ENCODE data around the gene OLFML1.

OLFML1 gene

DNA sequence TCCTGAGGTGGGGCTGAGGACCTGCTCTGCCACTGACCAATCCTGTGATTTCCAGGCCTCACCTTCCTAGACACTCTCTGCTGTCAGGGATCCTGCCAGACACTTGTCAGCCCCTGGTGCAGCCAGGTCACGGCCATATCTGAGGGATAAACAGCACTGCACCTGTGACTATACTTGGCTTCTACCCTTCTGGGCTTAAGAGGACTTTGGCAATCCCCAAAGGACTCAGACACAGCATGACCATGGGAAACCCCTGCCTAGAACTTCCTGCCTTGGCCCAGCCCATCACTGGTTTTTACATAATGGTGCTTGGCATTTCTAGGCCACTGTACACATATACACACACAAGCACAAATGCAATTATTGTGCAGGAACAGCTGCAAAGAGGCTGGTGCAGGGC lies 11.6 kb upstream of the OLFML1 start:
- peaks cover 0 to 6% of the 10 kb centered on the region in 2 experiments; a peak in 1 of 3 replicates for H3K36me3 ChIP-seq (ENCODE audit: control insufficient read depth in 2 of 2, insufficient read depth in 1 of 2, low read length in 2 of 2)
- no peaks in the 10 kb centered on the region for H3K4me1 ChIP-seq (ENCODE audit: control insufficient read depth, insufficient read depth, low read length)
- no peak overlapping the region for H3K4me3 ChIP-seq (ENCODE audit: low read depth, low read length)
- H3K27ac ChIP-seq (ENCODE audit: extremely low read depth, low read depth, low read length): no peak overlapping the region
- TF ChIP-seq ZNF677 (tag by site-specific recombination; IDR thresholded peaks at IDR 0.05) (no peak), ZNF623 (tag by site-specific recombination; IDR thresholded peaks at IDR 0.05) (no peak), SP2 (tag by site-specific recombination; IDR thresholded peaks at IDR 0.05) (no peak), ZNF837 (tag by site-specific recombination; IDR thresholded peaks at IDR 0.05) (no peak)
- TF ChIP-seq, protein P1, sequence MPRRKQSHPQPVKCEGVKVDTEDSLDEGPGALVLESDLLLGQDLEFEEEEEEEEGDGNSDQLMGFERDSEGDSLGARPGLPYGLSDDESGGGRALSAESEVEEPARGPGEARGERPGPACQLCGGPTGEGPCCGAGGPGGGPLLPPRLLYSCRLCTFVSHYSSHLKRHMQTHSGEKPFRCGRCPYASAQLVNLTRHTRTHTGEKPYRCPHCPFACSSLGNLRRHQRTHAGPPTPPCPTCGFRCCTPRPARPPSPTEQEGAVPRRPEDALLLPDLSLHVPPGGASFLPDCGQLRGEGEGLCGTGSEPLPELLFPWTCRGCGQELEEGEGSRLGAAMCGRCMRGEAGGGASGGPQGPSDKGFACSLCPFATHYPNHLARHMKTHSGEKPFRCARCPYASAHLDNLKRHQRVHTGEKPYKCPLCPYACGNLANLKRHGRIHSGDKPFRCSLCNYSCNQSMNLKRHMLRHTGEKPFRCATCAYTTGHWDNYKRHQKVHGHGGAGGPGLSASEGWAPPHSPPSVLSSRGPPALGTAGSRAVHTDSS (tag by site-specific recombination; IDR thresholded peaks at IDR 0.05): no peak
- POLR2A ChIA-PET: no interaction called here
- CTCF ChIA-PET: interaction anchor here (0.5 kb wide), 1 partner anchor 376 kb away, joined by 3 read pairs; no protein-coding TSS in a partner anchor
- H3K9me3 ChIP-seq (ENCODE audit: control insufficient read depth, insufficient read depth, low read depth, low read length): no peaks in the 10 kb centered on the region

GRCh38 chr11:7480113-7480512 lies 5.2 kb upstream of the OLFML1 start:
- Histone ChIP-seq H3K4me3 (ENCODE audit: low read depth, low read length) (no peak overlapping the region), H3K4me1 (ENCODE audit: control insufficient read depth, insufficient read depth, low read length) (no peaks in the 10 kb centered on the region), H3K27ac (ENCODE audit: extremely low read depth, low read depth, low read length) (no peak overlapping the region), H3K36me3 (ENCODE audit: control insufficient read depth in 2 of 2, insufficient read depth in 1 of 2, low read length in 2 of 2) (no peaks in the 10 kb centered on the region), H3K9me3 (ENCODE audit: control insufficient read depth, insufficient read depth, low read depth, low read length) (no peaks in the 10 kb centered on the region)
- ChIA-PET CTCF (no interaction called here), POLR2A (no interaction called here)
- no peak for TF ChIP-seq ZNF398 (tag by site-specific recombination; IDR thresholded peaks at IDR 0.05)

- no peak for TF ChIP-seq ZNF302 (tag by site-specific recombination; IDR thresholded peaks at IDR 0.05; ENCODE audit: low read depth)
- TF ChIP-seq ZSCAN4 (tag by site-specific recombination; IDR thresholded peaks at IDR 0.05): no peak
- Histone ChIP-seq H3K27ac (ENCODE audit: extremely low read depth, low read depth, low read length) (no peak overlapping the region), H3K4me1 (ENCODE audit: control insufficient read depth, insufficient read depth, low read length) (no peaks in the 10 kb centered on the region), H3K9me3 (ENCODE audit: control insufficient read depth, insufficient read depth, low read depth, low read length) (no peaks in the 10 kb centered on the region), H3K4me3 (ENCODE audit: low read depth, low read length) (no peak overlapping the region), H3K36me3 (ENCODE audit: control insufficient read depth in 2 of 2, insufficient read depth in 1 of 2, low read length in 2 of 2) (no peaks in the 10 kb centered on the region)
- ChIA-PET CTCF (interaction anchor here (0.6 kb wide), 1 partner anchor 747 kb away, joined by 3 read pairs; no protein-coding TSS in a partner anchor), POLR2A (no interaction called here)
These were observed 1.2 kb upstream of the OLFML1 start for GRCh38 chr11:7484131-7484530.

GRCh38 chr11:7484645-7485044 lies 661 bp upstream of the OLFML1 start:
- ChIA-PET CTCF (no interaction called here), POLR2A (no interaction called here)
- no peak for TF ChIP-seq ZNF677 (tag by site-specific recombination; IDR thresholded peaks at IDR 0.05)
- TF ChIP-seq ZNF76 (tag by site-specific recombination; IDR thresholded peaks at IDR 0.05; ENCODE audit: borderline replicate concordance, low read depth): no peak
- no peak for TF ChIP-seq BCL11A (tag by site-specific recombination; IDR thresholded peaks at IDR 0.05; ENCODE audit: low read depth)
- no peak for TF ChIP-seq ZNF394 (tag by site-specific recombination; IDR thresholded peaks at IDR 0.05; ENCODE audit: borderline replicate concordance)
- TF ChIP-seq SP2 (tag by site-specific recombination; IDR thresholded peaks at IDR 0.05): no peak
- TF ChIP-seq KLF16 (tag by site-specific recombination; IDR thresholded peaks at IDR 0.05): no peak

More at GRCh38 chr11:7484645-7485044, 661 bp upstream of the OLFML1 start:
- Histone ChIP-seq H3K4me3 (ENCODE audit: low read depth, low read length) (no peak overlapping the region), H3K4me1 (ENCODE audit: control insufficient read depth, insufficient read depth, low read length) (no peaks in the 10 kb centered on the region), H3K9me3 (ENCODE audit: control insufficient read depth, insufficient read depth, low read depth, low read length) (no peaks in the 10 kb centered on the region), H3K36me3 (ENCODE audit: control insufficient read depth in 2 of 2, insufficient read depth in 1 of 2, low read length in 2 of 2) (no peaks in the 10 kb centered on the region), H3K27ac (ENCODE audit: extremely low read depth, low read depth, low read length) (no peak overlapping the region)

All from HEK293 (cell line).